Urinary bladder (tissue), 4 donors: ENCODE data around the gene FAM169A. TPM values are rescaled to one million over a fixed set of nuclear protein-coding genes. Genes with fewer than 3 reads are reported as not detected.
"Not testable (repeated sequence)": the region's sequence is repeated elsewhere in the genome, so short reads cannot be mapped to it uniquely, and the experiment has no call there.

Source experiments
- DNase-seq: peaks from one replicate; pipeline ENCODE4 v3.0.0-alpha.2; 2015; ENCODE audit errors: extremely low spot score
- H3K27ac ChIP-seq: one replicate; pipeline ENCODE4 v1.5.1; 2013; ENCODE audit warnings: low read depth, mild to moderate bottlenecking, moderate library complexity
- H3K36me3 ChIP-seq: one replicate; pipeline ENCODE4 v1.6.1; 2013; ENCODE audit warnings: mild to moderate bottlenecking, moderate library complexity; ENCODE audit not compliant: insufficient read depth
- H3K4me1 ChIP-seq: one replicate; pipeline ENCODE4 v1.6.1; 2013; ENCODE audit warnings: mild to moderate bottlenecking, moderate library complexity; ENCODE audit not compliant: insufficient read depth
- H3K4me3 ChIP-seq: one replicate; pipeline ENCODE4 v1.5.1; 2013; ENCODE audit warnings: low read depth, low read length
- whole genome bisulfite sequencing: extraction: QIAGEN DNeasy Blood & Tissue Kit; methylation state at CpG from one replicate; pipeline ENCODE4 v1.1.7; 2013; 5-methylcytosine and 5-hydroxymethylcytosine counted together
- polyA plus RNA-seq: library from polyadenylated mRNA; stranded (reverse); fragments of 200-250 nt; gene quantifications from one replicate; pipeline ENCODE4 v1.2.3, GENCODE V29; 2013
- small RNA-seq: library from RNA; depleted of rRNA; stranded (forward); fragments of <200 nt; gene quantifications from one replicate; pipeline ENCODE3, GENCODE V24; 2014
- total RNA-seq: library from RNA; depleted of rRNA; stranded (reverse); fragments of >200 nt; gene quantifications from one replicate; pipeline ENCODE4 v1.2.3, GENCODE V29; 2014
- donor health status: healthy with polysubstance abuse.
- donor health status: healthy.

The FAM169A gene
- total and polyA plus RNA-seq, 2 donors, result 1.1 to 9.0 TPM

GRCh38 chr5:74763504-74763903 is 102.7 kb downstream of the FAM169A start:
- Histone ChIP-seq H3K27ac (no peak overlapping the region), H3K36me3 (peaks cover 1% of the 10 kb centered on the region), H3K4me3 (no peak overlapping the region), H3K4me1 (peaks cover 2% of the 10 kb centered on the region)
- no peak for DNase-seq

GRCh38 chr5:74762599-74762998 is 103.6 kb downstream of the FAM169A start:
- H3K36me3 ChIP-seq, result peaks cover 5% of the 10 kb centered on the region
- no peak for DNase-seq
- no peak overlapping the region for H3K27ac ChIP-seq
- no peak overlapping the region for H3K4me3 ChIP-seq
- WGBS, result 95% methylated on average over 2 of the region's 2 CpGs
- H3K4me1 ChIP-seq, result peaks cover 2% of the 10 kb centered on the region

GRCh38 chr5:74761241-74761640 is 104.9 kb downstream of the FAM169A start:
- Histone ChIP-seq H3K4me1 (peaks cover 2% of the 10 kb centered on the region), H3K4me3 (no peak overlapping the region), H3K36me3 (peaks cover 6% of the 10 kb centered on the region), H3K27ac (no peak overlapping the region)
- no peak for DNase-seq
- WGBS, result 87% methylated on average over 1 of the region's 1 CpG

GRCh38 chr5:74748742-74749141 is 117.4 kb downstream of the FAM169A start:
- WGBS, result 97% methylated on average over 4 of the region's 4 CpGs

GRCh38 chr5:74738406-74738805 is 127.8 kb downstream of the FAM169A start:
- no peak for DNase-seq
- no peaks in the 10 kb centered on the region for H3K4me1 ChIP-seq
- WGBS, result 85% methylated on average over 4 of the region's 4 CpGs
- H3K4me3 ChIP-seq, result no peak overlapping the region
- H3K36me3 ChIP-seq, result peaks cover 3% of the 10 kb centered on the region
- no peak overlapping the region for H3K27ac ChIP-seq

More at GRCh38 chr5:74748742-74749141, 117.4 kb downstream of the FAM169A start:
- H3K36me3 ChIP-seq, result peaks cover 11% of the 10 kb centered on the region
- H3K4me3 ChIP-seq, DNase-seq, H3K27ac ChIP-seq, H3K4me1 ChIP-seq: not testable (repeated sequence)

- H3K36me3 ChIP-seq, result peaks cover 3% of the 10 kb centered on the region
- DNase-seq, result no peak
- no peak overlapping the region for H3K4me3 ChIP-seq
- WGBS, result 87% methylated on average over 6 of the region's 6 CpGs
- no peaks in the 10 kb centered on the region for H3K4me1 ChIP-seq
- no peak overlapping the region for H3K27ac ChIP-seq
Measured at GRCh38 chr5:74736759-74737158, 129.4 kb downstream of the FAM169A start.

Small RNA genes lying within 50 kb of the gene (small RNA-seq; reads per million reads assigned to genes)
- not detected for gene RF00561

Other genes with a start within 250 kb of the FAM169A start
- 75.4 TPM for gene ENC1, start 225.7 kb downstream of the FAM169A start, total RNA-seq
- 11.2 TPM for gene ENC1, start 225.7 kb downstream of the FAM169A start, polyA plus RNA-seq
- 111 TPM for gene HEXB, start 181.2 kb downstream of the FAM169A start, total RNA-seq
- gene HEXB, start 181.2 kb downstream of the FAM169A start, polyA plus RNA-seq, result 104 TPM
- gene GFM2, start 99.3 kb downstream of the FAM169A start, total RNA-seq, result 52.0 TPM
- gene GFM2, start 99.3 kb downstream of the FAM169A start, polyA plus RNA-seq, result 14.1 TPM
- 69.2 TPM for gene NSA2, start 99.1 kb downstream of the FAM169A start, total RNA-seq
- 135 TPM for gene NSA2, start 99.1 kb downstream of the FAM169A start, polyA plus RNA-seq
- gene GCNT4, start 186.2 kb upstream of the FAM169A start, total RNA-seq, result 16.7 TPM
- 3.2 TPM for gene GCNT4, start 186.2 kb upstream of the FAM169A start, polyA plus RNA-seq